GM21723 (cell line): ENCODE results near the gene TENM3.
A peak's percentile ranks its signal among the peaks of the same experiment; 100 is the strongest.

Experiments used
- ATAC-seq: cut with Tn5 transposase; IDR thresholded peaks from one replicate; pipeline ENCODE4 v1.9.1; 2021; ENCODE audit warnings: mild to moderate bottlenecking, moderate library complexity; ENCODE audit not compliant: unreplicated experiment

TENM3 gene

DNA sequence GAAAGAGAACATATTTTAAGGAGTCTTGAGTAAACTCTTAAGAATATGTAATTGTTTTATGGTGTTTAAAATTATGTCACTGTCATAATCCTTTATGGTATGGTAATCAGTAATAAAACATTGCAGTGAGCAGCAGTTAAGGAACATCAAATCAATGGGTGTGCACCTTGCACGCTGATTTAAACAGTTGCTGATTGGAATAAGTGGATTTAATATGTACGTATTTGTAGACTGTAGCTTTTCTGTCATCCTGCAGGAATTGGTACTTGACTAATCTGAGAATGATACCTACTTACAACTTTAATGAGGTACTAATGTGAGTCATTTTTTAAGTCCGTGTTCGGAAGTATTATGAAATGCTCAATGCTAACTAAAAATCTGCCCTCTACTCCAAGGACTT is 461.7 kb downstream of the TENM3 start:
- ATAC-seq, result no peak

DNA sequence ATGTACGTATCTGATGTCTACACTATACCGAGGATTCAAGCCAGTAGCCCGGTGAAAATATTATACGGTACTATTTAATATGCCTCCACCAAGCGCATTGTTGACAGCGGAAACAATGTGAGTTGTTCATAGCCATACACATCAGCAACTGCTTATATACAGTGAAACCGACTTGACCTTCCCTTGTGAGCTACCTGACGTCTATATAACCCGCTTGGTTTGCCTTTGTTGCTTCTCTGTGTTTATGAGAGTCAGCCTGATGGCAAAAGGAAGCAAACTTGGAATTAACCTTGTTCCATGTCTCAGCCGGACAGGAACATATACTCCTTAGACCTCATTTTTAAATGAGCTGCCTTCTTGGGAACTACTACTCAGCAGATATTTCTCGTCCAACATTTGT is 462.2 kb downstream of the TENM3 start:
- ATAC-seq, result no peak

DNA sequence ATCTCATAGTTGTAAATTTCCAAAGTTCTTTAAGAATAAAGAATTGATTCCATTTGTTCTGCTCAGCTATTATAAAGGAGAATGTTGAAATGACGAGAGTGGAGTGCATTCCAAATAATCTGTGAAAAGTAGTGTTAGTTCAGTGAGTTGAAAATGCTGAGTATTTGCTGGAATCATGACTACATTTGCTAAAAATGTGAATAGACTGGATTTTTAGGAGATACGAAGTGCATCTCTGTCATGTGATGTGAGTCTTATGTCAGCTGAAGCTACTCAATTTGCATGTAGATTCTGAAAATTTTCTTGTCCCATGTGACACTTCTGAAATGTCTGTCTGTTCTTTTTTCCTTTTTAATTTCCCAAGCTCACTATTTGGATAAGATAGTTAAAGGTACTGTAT is 468.0 kb downstream of the TENM3 start:
- no peak for ATAC-seq

DNA sequence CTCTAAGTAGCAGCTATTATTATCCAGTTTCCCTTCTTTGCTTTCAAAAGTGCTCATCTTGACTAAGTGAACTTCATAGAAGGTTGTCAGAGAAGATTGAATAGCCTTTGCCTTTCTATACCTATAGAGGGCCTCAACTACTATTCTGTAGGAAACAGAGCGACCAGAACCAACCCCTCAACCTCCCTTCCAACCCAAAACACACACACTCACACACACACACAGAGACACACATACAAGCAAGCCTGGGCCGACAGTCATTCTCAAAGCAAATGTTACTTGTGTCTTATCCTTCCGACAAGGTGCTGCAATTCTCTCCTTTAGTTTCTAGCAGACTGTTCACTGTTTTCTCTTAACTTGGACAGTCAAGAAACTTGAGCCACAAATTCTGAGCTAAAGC is 472.3 kb downstream of the TENM3 start:
- no peak for ATAC-seq

DNA sequence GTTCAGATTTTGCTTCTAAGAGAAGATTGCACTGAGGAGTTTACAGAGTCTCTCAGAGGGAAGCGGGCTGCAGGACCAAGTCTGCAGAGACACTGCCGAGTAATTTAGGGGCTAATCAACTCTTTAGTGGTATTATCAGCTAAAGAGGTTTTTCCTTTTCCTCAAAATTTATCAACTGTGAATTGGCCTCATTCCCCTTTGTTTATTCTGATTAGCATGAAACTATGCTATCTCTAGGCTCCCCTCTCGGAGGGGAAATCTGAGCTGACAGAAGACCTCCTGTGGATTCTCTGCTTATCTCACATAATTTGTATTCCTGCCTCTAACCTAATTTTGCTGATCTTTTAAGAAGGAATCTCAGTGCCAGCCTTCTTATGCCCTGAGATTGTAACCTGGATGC is 473.0 kb downstream of the TENM3 start:
- no peak for ATAC-seq

DNA sequence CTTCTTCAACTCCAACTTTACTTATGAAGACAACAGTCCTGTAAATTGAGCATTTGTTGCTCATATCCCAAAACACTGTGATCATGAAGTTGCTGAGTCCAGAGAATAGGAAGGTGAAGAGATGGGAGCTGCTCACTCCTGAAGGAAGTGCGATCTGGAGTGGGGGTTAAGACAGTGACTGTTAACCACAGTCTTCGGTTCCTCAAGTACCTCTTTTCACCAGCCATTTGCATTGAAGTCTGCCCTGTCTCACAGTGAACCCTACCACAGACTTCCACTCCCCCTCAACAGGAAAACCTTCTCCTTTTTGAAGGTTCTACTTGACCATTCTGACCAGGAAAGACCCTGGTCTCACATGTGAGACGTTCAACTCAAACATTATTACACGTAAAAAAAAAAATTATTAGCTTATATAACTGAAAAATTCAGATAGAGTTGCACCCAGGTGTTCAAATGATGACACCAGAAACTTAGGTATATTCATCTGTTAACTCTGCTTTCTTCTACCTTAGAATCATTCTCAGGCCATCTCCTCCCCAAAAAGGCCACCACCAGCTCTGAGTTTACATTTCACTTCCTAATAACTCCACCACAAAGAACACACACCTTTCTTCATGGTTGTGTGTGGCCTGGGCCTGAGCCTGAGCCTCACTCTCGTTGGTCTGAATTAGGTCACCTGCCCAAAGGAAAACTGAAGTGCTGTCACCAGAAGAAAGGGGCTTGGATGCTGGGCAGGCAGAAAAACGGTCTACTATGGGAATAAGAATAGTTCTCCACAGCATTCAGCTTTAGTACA is 474.8 kb downstream of the TENM3 start:
- ATAC-seq, result peak; percentile 65

DNA sequence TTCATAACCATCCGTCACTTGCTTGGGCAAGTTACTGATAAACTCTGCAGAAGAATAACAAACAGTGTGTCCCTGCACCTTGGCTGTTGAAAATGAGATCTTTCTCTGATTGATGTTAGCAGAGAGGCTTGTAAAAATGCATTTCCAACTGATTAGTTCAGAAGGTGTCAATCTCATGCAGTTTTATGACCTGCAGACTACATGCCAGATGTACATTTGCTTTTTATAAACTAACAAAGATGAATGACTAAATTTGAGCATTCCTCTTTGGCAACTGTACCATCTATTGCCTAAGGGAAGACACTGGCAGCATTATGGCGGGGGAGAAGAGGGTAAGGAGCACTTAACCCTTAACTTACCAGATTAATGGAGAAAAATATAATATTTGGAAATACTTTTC is 481.2 kb downstream of the TENM3 start:
- ATAC-seq, result no peak

DNA sequence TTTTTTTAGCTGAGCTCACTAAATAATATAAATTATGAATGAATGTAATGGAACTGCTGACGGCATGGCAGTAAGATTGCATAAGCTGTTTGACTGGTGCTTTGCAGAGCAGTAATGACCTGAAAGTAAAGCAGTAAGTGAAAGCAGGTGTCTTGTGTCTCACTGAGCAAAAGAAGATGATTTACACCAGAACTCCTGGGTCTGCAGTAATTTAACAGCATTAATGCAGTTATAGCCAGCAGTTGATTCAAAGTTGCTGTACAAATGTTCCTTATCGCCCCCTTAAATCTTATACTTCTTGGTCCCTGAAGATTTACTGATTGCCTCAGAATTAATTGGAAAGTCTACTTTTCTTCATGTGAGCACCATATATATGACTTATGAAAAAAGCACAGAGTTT is 486.3 kb downstream of the TENM3 start:
- no peak for ATAC-seq

DNA sequence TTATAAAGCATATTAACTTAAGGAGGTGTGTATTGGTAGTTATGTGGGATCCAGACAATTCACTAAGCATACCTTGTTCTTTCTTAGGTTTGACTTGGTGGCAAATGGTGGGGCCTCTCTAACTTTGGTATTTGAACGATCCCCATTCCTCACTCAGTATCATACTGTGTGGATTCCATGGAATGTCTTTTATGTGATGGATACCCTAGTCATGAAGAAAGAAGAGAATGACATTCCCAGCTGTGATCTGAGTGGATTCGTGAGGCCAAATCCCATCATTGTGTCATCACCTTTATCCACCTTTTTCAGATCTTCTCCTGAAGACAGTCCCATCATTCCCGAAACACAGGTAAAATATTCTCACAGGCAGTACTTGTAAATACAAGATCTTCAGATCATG is 487.6 kb downstream of the TENM3 start:
- ATAC-seq, result no peak

DNA sequence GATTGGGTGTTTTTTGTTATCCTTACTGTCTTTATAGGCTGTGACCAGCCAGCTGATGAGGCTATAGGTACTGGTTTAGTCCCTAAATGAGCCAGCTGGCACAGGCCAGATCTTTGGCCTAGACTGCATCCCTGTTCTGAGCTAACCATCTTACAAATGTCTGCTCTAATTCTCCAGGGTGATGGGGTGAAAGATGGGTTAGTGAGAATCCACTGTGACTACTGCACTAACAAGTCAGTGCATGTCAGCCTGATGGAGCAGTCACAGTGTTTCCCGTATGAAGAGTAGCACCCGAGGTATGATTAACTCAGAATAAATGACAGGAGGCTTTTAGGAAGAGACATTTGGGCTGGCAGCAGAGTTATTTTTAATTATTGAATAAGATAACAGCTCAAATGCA is 493.0 kb downstream of the TENM3 start:
- no peak for ATAC-seq

DNA sequence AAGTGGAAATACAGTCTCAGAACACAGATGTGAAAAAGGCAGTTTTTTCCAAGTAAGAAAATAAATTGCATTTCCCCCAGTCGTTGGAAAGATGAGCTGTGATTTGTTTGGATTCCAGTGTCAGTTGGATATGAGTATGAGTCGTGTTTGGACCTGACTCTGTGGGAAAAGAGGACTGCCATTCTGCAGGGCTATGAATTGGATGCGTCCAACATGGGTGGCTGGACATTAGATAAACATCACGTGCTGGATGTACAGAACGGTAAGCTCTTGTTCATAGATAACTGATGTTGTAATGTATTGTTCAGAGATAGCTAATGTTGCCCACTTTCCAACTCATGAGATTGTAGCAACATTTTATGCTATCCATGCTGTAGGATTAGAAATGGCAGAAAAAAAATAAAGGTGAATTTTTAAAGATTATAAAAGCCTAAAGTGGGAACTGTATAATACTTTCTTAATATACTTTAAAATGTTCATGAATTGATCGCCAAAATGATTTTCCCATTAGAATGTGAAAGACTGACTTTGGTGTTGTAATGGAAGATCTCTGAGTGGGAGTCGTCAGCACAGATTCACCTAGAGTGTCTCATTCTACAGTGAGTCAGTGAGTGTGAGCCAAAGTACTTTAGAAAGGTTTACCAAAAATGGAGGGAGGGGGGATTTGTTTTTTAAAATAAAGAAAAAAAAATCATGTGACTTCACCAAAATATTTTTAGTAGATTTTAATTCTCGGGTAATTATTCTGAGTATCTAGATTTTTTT is 495.3 kb downstream of the TENM3 start:
- ATAC-seq, result no peak

DNA sequence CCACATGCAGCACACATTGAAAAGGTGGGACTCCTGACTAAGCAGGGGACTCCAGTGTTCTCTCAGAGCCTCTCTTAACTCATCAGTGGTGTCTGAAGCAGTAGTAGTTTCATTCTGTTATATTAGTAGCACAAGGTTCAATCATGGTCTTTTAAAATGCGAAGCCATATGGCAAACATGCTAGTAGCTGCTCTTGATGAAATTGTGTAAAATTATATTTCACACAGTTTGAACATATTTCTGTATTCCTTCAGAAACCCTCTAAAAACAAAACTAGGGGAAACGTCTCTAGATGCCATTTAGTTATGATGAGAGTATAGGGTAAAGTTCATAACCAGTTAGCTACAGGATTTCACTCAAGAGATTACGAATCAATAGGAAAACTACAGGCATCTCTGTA is 497.1 kb downstream of the TENM3 start:
- ATAC-seq, result no peak

DNA sequence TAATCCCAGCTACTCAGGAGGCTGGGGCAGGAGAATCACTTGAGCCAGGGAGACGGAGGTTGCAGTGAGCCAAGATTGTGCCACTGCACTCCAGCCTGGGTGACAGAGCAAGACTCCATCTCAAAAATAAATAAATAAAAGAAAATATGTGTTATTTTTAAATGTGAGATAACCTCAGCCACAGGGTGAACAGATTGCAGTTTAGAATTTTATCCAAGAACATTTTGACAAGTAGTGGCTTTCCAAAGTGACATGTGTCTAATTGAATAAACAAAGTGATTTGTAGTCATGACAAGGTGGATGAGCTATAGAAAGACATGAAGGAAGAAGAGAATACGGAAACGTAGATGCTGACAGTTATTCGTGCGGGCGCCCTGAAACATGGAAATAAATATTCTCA is 497.9 kb downstream of the TENM3 start:
- ATAC-seq, result no peak

DNA sequence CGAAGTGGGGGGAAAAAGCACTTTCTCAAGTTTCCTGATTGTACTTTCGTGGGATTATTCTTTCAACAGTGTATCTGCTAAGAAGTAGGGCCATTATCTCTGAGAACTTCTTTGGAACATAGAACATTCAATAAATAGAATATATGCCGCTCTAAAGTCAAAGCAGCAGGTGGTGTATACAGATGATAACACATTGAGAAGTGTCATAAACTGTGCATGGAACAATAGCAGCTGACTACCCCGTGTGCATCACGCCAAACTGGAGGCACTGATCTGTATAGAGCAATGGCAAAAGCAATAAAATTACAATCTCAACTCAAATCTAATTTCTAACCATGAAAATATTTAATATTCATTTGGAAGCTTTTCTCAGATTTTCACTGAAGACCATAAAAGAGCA is 498.7 kb downstream of the TENM3 start:
- ATAC-seq, result no peak

DNA sequence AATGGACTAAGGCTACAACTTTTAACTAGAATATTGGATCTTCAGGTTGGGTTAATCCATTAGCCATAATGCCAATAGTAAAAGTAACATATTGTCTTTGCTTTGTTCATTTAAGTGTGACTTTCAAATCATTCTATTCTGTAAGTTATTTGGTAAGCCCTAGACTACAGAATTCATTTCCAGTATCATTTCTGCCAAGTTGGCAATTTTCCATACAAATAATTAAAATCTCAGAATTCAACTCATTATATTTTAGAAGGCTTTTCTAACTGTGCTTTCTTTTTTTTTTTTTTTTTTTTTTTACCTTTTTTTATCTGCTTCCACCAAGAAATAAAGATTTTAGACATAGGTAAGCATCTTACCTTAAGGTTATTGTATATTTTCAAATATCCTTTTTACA is 500.6 kb downstream of the TENM3 start:
- no peak for ATAC-seq

DNA sequence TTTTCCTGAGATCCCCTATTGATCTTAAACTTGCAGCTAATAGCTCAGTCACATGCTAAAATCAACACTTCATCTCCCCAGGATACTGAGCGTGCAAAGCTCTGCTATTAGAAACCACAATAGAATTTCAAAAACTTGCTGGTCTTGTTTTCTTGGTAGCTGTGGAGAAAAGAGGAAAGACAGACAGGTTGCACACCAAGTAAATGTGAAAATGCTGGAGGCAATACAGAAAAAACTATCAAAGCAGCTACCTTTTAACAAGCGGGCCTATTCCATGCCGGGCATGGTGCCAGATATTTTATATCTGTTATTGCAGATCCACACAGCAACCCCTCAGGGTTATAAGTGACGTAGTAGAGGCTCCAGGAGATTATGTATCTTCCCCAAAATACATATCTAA is 502.0 kb downstream of the TENM3 start:
- no peak for ATAC-seq

DNA sequence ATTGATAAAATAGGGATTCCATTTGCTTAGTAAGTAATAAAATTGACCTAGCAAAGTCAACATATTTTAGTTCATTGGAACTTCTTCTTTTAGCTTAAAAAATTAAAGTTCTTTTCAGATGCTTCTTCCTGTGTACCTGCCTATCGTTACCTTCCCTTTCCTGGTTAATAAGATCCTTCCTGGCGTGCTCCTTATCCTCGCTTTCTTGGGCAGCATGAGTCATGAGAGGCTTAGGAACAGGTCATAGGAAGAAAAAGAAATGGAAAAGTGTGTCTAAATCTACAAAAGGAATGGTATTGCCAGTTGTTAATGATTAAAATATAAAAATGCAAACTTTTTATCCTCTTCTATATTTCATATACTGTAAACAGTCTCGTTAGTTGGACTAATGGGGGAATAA is 503.7 kb downstream of the TENM3 start:
- ATAC-seq, result no peak

DNA sequence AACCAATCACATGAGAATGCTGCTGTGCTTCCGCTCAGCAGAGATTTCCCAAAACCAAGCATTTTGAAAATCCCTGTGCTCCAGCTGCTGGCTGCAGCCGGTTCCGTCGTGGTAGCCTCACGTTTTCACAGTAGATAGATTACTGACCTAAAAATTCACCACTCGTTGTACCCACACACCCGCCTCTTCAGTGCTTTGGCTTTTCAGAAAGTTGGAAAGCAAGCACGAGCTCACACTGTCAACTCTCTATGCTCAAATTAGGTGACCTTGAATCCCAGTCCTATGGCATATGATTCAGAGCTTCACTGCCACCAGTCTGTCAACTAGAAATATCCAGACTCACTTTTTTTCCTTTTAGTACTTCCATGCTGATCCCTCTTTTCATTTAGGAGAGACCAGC is 505.1 kb downstream of the TENM3 start:
- no peak for ATAC-seq

DNA sequence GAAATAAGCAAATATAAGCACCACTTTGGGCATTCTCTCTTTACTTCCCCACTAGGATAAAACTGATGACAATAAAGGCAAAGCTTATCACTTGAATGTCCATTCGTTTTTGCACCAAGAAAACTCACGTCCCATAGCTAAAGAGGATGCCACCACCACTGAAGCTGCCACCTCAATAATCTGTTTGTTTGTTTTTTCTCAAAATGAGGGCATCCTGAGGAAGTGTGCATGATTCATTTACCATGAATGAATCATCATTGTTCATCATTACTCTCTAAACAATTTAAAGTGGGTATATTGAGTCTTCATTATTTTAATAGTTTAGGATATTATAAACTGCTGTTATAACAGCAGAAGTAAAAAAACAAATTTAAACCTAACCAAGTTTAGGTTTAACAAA is 505.7 kb downstream of the TENM3 start:
- no peak for ATAC-seq

DNA sequence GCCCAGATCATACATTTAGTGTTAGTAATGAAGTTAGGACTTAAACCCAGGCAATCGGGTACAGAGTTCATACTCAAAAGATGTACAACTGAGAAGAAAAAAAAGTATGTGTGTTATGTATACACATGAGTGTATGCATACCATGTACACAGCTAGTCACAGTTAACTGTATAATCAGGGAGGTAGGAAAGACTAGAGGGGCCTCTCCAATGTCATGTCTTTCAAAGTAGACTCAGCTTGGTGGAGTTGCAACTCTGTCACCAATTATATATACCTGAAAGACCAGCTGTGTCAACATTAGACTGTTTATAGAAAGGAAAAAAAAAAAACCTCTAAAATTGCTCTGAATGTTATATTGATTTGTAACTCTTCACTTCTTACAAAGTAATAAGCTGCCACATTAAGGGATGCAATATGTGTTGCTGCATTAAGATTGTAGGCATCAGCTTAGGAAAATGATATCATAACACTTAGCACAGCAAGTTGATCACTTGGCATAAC is 506.5 kb downstream of the TENM3 start:
- no peak for ATAC-seq

DNA sequence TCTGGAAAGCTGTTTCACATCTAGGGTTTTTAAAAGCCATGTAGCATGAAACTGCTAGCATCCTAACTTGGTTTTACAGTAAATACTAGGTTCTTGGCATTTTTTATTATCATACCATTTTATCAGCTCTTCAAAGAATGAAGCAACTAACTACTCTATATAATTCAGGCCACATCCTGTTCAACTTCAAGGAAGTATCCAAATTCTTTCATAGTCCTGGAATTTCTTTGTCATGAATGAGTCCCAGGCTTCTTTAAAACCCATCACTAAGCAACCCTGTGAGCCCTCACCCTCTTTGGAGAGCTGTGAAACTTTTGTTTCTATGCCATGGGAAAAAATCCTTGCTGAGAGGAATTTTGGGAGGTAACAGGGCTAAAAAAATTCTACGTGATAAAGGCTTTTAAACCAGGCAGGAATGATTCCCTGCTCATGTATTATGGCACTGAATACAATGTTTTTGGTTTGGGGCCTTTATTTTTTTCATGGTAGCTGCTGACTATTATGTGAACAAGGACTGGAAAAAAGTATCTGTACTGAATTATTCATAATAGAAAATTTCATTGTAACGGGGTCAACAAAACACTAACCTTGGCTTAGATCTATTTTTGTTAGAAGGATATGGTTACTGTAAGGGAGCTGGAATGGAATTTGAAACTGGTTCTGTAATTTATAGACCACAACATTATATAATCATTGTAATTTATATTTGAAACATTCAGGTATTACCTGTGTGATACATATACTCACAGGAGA is 509.1 kb downstream of the TENM3 start:
- ATAC-seq, result no peak

DNA sequence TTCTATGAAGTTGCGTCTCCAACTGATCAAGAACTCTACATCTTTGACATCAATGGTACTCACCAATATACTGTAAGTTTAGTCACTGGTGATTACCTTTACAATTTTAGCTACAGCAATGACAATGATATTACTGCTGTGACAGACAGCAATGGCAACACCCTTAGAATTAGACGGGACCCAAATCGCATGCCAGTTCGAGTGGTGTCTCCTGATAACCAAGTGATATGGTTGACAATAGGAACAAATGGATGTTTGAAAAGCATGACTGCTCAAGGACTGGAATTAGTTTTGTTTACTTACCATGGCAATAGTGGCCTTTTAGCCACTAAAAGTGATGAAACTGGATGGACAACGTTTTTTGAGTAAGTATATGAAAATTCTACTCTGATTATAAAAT is 511.7 kb downstream of the TENM3 start:
- ATAC-seq, result no peak
